NCI-H1048 (cell line): Measurements from ENCODE around the gene ATP10A.
"Not testable (repeated sequence)": the region's sequence is repeated elsewhere in the genome, so short reads cannot be mapped to it uniquely, and the experiment has no call there.

Experiments
- DNase-seq: peaks from one replicate; lab custom pipeline; 2025; lab: John Stamatoyannopoulos, UW

Gene ATP10A

GRCh38 chr15:25641762-25642161 lies 221.4 kb downstream of the ATP10A start:
- DNase-seq = no peak

- DNase-seq = no peak
These were observed 221.8 kb downstream of the ATP10A start for GRCh38 chr15:25641361-25641760.

- DNase-seq = not testable (repeated sequence)
These were observed 222.2 kb downstream of the ATP10A start for GRCh38 chr15:25640959-25641358.

GRCh38 chr15:25640381-25640780 lies 222.7 kb downstream of the ATP10A start:
- DNase-seq = no peak

- DNase-seq = not testable (repeated sequence)
These were observed 226.6 kb downstream of the ATP10A start for GRCh38 chr15:25636486-25636885.

GRCh38 chr15:25635191-25635590 lies 227.9 kb downstream of the ATP10A start:
- no peak for DNase-seq

- DNase-seq = no peak
These were observed 229.3 kb downstream of the ATP10A start for GRCh38 chr15:25633862-25634261.

- DNase-seq = no peak
These were observed 231.2 kb downstream of the ATP10A start for GRCh38 chr15:25631971-25632370.
